Islet of Langerhans (tissue), 1 donor: ENCODE results near the gene HSPB3.
"Not testable (repeated sequence)": the region's sequence is repeated elsewhere in the genome, so short reads cannot be mapped to it uniquely, and the experiment has no call there.

Experiments used
- FAIRE-seq: peaks from one replicate; lab custom pipeline; 2011; peaks lifted over from hg19 to GRCh38; lab: Jason Lieb, UNC

Gene HSPB3, protein sequence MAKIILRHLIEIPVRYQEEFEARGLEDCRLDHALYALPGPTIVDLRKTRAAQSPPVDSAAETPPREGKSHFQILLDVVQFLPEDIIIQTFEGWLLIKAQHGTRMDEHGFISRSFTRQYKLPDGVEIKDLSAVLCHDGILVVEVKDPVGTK

DNA sequence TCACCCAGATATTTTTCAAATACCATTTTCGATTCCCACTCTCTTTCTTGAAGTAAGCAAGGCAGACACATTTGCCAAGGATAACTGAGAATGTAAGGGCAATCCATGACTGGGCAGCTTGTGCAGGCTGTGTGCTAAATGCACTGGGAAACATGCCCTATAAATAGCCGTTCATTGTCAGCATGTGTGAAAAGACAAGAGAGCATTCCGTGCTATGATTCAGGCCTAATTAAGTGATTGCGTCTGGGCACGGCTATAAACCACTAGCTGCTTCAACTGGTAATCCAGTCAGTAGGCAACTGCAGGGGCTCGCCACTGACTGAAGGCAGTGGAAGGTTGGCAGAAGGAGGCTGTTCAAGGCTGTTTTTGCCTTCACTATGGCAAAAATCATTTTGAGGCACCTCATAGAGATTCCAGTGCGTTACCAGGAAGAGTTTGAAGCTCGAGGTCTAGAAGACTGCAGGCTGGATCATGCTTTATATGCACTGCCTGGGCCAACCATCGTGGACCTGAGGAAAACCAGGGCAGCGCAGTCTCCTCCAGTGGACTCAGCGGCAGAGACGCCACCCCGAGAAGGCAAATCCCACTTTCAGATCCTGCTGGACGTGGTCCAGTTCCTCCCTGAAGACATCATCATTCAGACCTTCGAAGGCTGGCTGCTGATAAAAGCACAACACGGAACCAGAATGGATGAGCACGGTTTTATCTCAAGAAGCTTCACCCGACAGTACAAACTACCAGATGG lies at the start of gene HSPB3:
Gene HSPB3, plus strand, starts transcription at position 287 of the 745 bp plus-strand sequence. Its CDS starts 91 bp downstream, at position 378.
- peak; percentile 85 for FAIRE-seq

DNA sequence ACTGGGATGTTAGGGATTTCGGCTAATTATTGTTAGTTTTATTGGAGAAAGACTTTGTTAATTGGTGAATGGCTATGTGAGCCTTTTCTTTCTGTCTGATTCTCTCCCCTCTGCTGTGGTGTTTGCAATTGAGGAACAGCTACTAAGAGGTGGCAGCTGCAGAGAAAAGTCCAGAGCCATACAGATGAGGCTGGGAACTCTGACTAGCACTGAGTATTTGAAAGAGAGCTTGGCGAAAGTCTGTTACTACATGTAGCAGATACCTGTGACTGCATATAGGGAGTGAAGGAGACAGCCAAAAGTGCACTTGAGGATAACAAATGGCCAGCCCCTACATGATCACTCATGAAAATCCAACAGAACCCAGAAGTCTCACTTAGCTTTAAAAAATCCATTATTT lies 44.3 kb upstream of the HSPB3 start:
- no peak for FAIRE-seq

DNA sequence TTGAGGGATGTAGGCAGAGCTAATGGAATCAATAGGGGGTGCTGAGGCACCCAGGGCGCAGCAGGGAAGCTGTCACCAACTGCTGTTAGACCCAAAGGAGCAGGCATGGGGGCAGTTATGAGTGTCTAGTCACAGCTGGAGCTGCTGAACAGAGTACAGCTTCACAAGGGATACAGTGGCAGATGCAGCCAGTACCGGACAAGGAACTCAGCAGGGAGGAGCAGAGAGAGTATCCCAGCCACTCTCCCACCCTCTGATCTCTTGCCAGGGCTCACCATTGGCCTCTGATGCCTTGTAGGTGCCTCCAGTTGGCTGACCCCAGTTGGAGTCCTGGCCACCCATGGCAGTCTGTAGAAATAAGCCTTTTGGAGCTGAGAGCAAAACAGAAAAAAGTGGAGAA lies 42.6 kb upstream of the HSPB3 start:
- no peak for FAIRE-seq

DNA sequence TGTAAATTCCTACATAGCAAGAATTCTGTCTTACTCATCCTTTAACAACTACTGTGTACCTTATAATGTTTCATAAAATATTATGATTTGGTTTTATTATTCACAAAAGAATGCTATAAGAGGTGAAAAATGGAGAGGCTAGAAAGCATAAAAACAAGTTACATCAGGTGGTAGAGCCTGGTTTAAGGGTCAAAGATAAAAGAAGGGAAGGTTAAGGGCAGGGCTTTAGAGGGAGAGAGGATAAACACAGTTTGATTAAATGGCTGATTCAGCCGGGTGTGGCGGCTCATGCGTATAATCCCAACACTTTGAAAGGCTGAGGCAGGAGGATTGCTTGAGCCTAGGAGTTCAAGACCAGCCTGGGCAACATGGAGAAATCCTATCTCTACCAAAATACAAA lies 40.4 kb upstream of the HSPB3 start:
- no peak for FAIRE-seq

DNA sequence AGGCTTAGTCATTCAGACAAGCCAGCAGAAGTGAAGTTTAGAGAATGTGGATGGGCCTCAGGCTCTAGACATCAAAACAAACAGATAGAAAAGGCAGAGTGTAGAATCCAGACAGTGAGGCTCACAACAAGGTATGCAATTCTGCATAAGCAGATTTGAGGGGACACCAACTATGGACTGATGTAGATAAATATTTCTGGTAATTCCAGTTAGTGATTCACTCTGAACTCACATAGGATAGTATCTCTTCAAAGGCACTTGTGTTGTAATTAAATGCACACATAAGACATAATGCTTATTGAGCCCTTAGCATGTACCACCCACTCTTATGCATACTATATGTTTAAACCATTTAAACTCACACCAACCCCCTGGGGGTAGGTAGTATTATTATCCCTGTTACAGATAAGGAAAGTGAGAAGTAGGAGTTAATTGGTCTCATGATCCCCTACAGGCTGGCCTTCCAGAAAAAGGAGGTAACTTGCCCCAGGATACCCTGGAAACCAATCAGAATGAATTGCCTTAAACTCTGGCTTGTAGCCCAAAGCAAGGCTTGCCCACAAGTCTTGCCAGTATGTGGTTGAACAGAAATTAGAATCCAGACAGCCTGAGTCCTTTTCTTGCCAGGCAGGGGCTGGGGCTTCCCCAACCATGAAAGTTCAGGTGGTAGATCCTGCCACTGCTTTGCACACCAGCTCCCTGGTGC lies 39.5 kb upstream of the HSPB3 start:
- FAIRE-seq: no peak

DNA sequence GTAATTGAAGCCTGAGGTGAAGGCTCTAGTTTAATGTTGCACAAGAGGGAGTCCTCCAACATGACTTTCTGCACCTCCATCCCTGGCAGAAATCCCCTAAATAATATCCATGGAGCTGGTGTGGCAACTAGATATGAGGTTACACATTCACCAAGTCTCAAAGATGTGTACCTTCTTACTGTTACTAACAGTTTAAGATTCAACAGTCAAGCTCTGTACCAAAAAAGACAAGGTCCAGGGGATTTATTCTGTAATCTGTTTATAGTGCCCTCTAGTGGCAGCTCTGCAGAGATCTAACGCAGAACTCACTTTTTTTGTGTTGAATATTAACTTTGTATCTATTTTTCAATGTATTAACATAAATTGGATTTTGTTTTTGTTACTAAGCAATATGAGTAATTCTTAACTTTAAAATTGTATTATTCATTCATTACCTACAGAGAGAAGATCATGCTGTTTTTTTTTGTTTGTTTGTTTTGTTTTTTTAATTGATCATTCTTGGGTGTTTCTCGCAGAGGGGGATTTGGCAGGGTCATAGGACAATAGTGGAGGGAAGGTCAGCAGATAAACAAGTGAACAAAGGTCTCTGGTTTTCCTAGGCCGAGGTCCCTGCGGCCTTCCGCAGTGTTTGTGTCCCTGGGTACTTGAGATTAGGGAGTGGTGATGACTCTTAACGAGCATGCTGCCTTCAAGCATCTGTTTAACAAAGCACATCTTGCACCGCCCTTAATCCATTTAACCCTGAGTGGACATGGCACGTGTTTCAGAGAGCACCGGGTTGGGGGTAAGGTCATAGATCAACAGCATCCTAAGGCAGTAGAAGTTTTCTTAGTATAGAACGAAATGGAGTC lies 35.7 kb upstream of the HSPB3 start:
- FAIRE-seq: peak; percentile 96

DNA sequence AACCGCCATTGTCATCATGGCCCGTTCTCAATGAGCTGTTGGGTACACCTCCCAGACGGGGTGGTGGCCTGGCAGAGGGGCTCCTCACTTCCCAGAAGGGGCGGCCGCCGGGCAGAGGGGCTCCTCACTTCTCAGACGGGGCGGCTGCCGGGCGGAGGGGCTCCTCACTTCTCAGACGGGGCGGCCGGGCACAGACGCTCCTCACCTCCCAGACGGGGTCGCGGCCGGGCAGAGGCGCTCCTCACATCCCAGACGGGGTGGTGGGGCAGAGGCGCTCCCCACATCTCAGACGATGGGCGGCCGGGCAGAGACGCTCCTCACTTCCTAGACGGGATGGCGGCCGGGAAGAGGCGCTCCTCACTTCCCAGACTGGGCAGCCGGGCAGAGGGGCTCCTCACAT lies 35.0 kb upstream of the HSPB3 start:
- FAIRE-seq: not testable (repeated sequence)

DNA sequence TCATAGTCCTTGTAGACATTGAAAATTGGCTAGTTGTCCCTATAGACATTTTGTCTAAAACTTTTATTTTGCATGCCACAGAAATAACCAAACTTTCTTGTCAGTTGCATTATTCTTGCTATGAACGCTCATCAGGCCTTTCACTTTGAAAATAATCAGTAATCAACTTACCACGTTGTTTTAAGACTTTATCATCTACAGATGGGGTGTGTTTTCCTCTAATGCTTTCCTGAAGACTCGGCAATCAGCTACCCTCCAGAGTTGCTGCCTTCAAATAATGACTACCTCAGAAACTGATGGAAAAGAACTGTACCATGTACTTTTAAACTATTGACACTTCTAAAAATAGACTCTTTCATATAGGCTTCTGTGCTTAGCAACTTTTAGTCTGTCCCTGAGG lies 33.5 kb upstream of the HSPB3 start:
- FAIRE-seq: no peak

DNA sequence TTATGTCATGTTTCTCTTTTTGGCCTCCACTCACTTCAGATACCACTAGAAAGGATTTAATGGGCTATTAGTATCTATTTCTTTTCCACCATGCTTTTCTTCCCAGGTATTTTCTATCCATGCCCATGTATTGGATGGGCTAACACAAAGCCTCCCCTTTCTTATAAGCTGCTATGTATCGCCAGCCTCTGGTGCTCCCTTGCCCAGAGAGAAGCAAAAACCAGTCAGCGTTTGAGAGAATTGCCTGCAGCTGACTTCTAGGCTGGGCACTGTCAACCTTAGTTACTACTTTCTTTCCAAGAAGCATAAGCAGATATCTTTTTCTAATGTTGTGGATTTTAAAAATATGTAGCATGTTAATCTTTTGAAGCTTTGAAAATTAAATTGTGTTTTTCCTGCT lies 30.2 kb upstream of the HSPB3 start:
- no peak for FAIRE-seq

DNA sequence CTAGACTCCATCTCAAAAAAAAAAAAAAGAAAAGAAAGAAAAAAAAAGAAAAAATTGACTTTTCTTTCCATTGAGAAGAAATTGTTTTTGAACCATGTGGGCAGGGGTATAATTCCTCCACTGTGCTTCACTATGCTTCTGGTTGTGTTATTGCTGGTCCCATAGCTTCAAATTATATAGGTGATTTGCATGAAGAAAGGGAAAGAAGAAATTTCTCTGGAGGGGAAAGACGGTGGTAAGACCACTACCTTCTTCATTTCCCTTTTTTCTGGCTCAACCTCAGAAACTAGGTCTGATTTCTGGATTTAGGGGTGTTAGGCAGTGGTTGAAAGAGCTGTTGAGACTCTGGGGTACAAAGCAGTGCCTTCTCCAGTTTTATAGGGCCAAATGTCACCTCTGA lies 29.3 kb upstream of the HSPB3 start:
- FAIRE-seq: no peak

DNA sequence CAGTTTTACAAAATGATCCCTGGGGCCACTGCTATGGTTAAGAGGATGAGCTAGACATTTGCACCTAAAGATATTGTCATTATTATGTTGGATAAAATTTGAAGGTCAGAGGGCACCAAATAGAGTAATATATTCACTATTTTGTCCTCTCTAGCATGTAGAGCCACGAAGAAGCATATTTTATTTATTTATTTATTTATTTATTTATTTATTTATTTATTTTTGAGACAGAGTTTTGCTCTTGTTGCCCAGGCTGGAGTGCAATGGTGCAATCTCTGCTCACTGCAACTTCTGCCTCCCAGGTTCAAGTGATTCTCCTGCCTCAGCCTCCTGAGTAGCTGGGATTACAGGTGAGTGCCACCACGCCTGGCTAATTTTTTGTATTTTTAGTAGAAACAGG lies 20.8 kb upstream of the HSPB3 start:
- FAIRE-seq: not testable (repeated sequence)

DNA sequence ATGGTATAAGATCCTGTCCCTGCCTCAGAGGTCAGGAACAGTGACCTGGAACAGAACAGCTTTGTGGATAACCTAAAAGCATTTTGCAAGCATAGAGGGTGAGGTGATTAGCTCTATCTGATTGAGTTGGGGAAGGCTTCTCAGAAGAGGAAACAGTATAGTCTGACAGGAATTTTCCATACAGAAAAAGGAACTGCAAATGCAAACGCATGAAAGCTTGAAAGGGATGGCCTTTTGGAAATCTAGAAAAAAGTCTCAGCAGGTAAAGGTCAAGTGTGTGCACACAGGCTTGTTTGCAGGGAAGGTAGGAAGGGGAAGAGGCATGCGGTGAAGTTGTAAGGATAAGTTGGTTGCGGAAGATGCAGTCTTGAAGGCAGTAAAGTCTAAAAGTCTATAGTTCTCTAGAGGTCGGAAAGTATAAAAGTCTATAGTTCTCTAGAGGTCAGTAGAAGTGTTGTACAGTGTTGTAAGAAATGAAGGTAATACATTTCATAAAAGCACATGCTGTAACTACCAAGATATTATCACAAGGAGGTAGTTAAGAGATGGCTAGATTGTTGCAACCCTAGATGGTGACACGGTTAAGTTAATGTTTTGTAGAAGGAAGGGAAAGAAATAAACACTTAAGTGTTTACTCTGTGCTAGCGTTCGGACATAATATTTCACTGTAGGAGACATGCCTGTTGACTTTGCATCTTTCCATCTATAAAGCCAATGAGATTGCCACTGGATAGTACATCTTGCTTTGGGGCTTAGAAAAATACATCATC lies 16.7 kb upstream of the HSPB3 start:
- FAIRE-seq: no peak

DNA sequence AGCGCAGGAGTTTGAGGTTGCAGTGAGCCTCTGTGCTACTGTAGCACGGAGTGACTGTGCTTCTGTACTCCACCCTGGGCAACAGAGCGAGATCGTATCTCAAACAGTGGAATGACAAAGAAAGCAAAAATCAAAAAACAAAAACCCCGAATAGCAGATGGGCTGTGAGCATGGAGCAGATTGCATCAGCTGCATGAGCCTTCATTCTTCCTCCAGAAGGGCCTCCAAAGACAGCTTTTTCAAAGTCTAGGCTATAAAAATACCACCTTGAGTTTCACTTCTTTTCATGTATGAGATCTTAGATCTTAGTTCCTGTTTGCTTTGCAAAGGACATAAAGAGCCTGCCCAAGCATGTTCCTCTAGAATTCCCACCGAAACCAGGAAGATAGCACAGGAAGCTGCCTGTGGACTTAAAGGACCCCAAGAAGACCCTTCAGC lies 15.0 kb upstream of the HSPB3 start:
- FAIRE-seq: no peak

DNA sequence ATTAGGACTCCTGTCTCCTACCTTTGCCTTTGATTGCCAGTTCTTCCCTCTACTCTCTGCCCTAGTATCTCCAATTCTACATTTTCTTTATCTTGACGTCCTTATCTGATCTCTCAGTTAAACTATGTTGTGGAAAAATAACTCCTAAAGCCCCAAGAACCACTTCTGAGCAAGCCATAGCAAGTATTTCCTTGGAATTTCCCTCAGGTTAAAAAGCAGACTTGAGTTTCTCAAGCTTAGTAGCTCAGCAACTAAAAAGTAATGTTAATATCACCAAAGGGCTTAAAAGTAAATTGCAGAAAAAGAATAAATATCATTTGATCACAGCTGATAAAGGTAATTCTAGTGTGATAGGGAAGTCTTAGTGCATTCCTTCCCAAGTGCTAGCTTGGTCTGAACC lies 13.2 kb upstream of the HSPB3 start:
- no peak for FAIRE-seq

DNA sequence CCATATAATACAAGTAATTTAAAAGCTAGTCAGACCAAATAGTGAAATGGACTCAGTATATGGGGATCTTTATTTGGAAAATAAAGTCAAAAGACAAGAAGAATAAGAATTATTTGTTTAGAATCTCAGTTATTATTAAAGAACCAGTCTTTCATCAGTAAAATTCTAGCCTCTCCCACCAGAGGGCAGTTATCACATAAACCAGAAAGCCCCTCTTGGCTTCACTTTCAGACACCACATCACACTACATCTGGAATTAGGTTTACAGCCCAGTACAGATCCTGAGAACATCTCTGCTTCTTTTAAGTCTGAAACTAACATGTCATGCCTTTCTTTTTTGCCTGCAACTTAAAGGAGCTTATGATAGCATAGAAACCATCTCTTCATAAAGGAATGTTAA lies 12.2 kb upstream of the HSPB3 start:
- no peak for FAIRE-seq

DNA sequence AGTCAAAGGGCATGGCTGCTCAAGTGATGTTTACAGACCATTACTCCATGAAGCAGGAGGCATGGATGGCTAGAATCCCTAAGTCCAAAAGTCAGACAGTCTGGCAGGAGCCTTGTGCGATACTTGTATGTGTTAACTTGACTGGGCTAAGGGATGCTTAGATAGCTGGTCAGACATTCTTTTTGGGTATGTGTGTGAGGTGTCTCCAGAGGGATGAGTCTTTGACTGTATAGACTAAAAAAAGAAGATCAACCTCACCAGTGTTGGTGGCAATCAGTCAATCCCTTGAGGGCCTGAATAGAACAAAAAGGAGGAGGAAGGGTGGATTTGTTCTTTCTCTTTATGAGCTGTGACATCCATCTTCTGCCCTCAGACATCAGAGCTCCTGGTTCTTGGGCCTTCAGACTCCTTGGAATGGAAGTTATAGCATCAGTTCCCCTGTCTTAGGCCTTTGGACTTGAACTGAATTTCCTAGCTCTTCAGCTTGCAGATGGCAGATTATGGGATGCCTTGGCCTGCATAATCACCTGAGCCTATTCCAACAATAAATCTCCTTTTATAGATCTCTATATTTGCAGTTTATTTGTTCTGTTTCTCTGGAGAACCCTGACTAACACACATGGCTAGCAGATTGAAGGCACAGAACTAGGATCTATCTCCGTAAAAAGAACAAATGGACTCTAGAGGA lies 9.7 kb upstream of the HSPB3 start:
- FAIRE-seq: no peak

DNA sequence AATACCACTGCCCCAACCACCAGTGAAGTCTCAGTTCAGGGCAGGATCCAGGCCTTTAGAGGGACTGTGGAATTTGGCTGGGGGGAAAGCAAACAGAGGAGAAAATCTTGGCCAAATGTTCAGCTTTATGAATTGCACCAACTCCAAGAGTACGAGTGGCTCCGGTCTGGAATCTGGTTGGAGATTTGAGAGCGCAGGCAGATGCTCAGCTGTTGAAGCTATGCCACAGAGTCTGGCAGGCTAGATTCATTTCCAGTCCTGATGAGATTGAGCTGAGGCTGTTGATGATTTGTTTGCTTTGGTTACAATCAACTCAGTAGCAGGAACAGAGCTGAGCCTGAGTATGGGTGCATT lies 9.1 kb upstream of the HSPB3 start:
- FAIRE-seq: no peak

DNA sequence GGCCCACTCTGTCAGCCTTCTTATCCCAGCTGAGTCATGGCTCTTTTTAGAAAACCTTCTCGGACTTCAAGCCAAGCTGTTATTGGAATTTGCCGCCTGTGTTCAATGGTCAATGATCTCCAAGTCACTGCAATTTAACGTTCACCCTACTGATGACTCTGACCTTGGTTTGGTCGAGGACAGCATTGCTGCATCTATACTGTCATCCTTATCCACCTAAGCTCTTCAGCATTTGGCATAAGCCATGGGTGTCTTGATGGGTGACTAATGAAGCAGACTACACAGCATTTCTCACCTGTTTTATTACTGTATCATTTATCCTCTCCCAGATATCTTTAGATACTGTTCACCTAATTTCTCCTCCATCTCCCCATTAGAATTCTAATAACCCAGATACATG lies 5.6 kb upstream of the HSPB3 start:
- FAIRE-seq: no peak

DNA sequence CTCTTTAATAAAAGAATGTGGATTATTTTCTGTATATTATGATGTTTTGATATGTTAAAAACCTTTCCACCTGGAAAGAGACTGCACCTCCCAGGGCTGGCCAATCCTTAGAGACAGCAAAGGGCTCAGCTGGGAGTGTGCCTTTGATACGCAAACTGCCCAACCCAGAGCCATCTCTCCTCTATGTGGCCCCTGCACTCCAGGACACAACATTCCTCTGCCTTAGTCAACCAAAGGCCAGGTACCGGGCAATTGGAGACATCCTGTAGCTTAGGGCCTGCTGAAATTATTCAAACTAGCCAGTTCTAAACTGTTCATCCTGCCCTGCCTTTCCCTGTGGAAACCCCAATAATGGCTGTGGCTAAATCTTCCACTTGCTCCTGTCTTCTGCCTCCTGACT lies 5.0 kb upstream of the HSPB3 start:
- no peak for FAIRE-seq

DNA sequence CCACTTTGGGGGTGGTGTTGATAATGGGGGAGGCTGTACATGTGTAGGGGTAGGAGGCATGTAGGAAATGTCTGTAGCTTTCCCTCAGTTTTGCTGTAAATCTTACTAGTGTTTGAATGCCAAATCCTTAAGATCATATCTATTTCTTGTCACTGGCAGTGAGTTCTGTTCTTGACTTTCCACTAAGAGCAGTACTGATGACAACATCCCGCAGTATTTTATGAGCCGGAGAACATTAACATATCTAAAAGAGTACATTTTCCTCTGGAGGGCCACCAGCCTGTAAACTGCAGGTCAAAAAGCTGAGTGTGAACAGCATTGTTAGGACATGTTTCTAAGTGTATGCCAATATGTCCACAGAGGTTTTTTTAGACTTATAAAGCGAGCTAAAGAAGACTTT lies 2.5 kb upstream of the HSPB3 start:
- FAIRE-seq: no peak

DNA sequence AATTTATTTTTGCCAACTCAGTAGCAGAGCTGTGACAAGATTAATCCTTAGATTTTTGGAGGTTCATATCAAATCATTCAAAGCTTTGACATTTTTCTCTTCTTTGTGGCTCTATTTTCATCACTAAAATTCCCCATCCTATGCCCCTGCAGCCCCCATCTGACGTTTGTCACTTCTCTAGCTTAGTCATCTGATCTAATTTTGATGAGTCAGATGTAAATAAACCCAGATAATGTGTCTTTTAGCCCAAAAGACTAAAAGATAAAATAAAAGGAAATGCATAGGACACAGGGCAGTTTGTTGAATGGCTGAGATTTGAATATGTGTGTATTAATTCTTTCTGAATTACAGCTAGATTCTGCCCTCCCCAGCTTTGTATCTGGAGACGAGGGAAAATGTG lies 897 bp upstream of the HSPB3 start:
- FAIRE-seq: no peak
